ENCODE measurements around the gene CRIP3.

DNA sequence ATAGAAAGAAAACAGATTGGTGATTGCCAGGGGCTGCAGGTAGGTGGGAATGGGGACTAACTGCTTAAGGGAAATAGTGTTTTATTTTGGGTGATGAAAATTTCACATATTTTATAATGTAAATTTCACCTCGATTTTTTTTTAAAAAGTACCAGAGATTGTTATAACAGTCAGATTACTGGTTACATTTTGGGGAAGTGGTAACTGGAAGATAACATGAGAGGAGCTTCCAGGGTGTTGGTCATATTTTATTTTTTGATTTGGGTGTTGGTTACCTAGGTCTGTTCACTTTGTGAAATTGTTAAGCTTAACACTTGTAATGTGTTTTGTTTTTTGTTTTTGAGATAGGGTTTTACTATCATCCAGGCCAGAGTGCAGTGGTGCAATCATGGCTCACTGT is 17.2 kb upstream of the CRIP3 start:
- TF ChIP-seq, protein P1, sequence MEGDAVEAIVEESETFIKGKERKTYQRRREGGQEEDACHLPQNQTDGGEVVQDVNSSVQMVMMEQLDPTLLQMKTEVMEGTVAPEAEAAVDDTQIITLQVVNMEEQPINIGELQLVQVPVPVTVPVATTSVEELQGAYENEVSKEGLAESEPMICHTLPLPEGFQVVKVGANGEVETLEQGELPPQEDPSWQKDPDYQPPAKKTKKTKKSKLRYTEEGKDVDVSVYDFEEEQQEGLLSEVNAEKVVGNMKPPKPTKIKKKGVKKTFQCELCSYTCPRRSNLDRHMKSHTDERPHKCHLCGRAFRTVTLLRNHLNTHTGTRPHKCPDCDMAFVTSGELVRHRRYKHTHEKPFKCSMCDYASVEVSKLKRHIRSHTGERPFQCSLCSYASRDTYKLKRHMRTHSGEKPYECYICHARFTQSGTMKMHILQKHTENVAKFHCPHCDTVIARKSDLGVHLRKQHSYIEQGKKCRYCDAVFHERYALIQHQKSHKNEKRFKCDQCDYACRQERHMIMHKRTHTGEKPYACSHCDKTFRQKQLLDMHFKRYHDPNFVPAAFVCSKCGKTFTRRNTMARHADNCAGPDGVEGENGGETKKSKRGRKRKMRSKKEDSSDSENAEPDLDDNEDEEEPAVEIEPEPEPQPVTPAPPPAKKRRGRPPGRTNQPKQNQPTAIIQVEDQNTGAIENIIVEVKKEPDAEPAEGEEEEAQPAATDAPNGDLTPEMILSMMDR (IDR thresholded peaks at IDR 0.05), result no peak
- TF ChIP-seq POLR2A (IDR thresholded peaks at IDR 0.05; ENCODE audit: low read depth), result no peak

Measured in esophagus muscularis mucosa (tissue), 3 donors.